GM13977 (cell line): ENCODE data around the gene SHQ1.

ENCODE experiments used
- DNase-seq: peaks from one replicate; pipeline ENCODE4 v3.0.0; 2012; ENCODE audit warnings: low spot score
- in situ Hi-C: fragments of 300-500 bp; cut with MboI; formaldehyde crosslinking; loops from one replicate; pipeline ENCODE4 v1.12.0; 2022; ENCODE audit warnings: low sequenced_read_pairs, low pct_unique_long_range_greater_than_20kb, mixed read lengths, inconsistent platforms; ENCODE audit not compliant: unreplicated experiment
- TF ChIP-seq, protein P1 (sequence below): IDR thresholded peaks from 2 replicates; pipeline ENCODE4 v1.5.1; 2012; ENCODE audit warnings: mild to moderate bottlenecking, control low read depth; ENCODE audit not compliant: insufficient read depth; ENCODE audit errors: extremely low read depth, missing control alignments

The SHQ1 gene

DNA sequence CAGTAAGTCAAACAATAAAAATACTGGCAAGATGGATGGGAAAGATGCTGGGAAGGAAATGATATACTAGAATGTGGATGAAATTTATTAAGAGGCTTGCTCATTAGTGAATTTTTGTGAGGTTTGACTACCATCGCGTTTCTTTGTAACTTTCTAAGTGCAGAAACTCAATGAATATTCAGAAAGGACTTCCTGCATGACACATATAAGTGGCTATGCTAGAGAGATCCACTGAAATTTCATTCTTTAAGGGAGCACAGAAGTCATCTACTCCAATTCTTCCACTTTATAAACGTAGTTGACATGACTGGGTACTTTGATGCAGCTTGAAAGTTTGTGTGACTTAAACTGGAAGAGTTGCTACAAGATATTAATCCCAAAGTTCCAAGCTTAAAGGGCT lies 88.0 kb downstream of the SHQ1 start:
- TF ChIP-seq, protein P1, sequence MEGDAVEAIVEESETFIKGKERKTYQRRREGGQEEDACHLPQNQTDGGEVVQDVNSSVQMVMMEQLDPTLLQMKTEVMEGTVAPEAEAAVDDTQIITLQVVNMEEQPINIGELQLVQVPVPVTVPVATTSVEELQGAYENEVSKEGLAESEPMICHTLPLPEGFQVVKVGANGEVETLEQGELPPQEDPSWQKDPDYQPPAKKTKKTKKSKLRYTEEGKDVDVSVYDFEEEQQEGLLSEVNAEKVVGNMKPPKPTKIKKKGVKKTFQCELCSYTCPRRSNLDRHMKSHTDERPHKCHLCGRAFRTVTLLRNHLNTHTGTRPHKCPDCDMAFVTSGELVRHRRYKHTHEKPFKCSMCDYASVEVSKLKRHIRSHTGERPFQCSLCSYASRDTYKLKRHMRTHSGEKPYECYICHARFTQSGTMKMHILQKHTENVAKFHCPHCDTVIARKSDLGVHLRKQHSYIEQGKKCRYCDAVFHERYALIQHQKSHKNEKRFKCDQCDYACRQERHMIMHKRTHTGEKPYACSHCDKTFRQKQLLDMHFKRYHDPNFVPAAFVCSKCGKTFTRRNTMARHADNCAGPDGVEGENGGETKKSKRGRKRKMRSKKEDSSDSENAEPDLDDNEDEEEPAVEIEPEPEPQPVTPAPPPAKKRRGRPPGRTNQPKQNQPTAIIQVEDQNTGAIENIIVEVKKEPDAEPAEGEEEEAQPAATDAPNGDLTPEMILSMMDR, result no peak
- no peak for DNase-seq
- in situ Hi-C loops, result no loop called here

DNA sequence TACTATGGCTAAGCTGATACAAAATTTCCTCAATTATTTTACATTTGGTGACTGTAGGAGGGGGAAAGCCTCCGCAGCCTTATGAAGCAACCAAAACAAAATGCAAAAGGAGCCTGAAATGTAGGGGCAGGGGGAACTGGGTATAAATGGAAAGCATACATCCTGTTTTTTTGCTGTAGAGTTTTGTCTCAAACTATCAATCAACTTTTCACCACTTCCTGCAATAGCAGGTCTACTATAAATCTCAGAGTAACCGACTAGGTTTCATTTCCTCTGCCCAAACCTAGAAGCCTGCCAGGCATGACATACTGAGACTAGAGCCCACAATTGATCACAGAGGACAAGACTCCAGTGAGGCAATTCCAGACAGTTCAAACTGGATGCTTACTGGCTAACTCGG lies 91.3 kb downstream of the SHQ1 start:
- in situ Hi-C loops, result no loop called here
- TF ChIP-seq, protein P1, result no peak
- peak; percentile 67 for DNase-seq

DNA sequence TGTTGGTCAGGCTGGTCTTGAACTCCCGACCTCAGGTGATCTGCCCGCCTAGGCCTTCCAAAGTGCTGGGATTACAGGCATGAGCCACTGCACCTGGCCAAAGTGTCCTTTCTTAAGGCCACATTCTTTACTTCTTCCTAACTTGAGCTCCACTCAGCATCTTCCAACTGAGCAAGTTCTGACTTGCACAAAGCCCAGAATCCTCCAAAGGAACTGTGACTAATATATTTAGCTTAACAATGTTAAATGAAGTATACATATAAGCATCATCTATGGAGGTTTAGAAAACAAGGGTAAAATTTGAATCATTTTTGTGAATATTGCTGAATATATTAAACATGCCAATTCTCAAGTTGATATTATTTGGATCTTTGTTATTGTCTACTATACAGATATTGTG lies 93.7 kb downstream of the SHQ1 start:
- in situ Hi-C loops, result no loop called here
- DNase-seq, result no peak
- TF ChIP-seq, protein P1, result no peak

DNA sequence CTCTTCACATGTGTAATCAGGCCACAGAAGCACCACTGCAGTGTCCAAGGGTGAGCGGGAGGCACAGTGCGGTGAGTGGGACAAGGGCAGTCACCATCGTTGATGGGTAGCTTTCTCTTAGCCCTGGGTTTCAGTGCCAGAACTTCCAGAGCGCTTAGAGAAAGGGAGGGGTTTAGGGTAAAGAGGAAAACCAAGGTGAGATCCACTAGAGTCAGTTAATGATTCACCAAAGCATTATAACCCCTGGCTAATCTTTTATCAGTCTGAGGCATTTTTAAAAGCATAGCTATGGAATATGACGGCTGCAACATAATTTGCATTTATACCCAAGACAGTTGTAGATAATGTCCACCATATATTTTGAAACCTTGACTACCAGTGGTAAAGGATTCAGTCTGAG lies 94.8 kb downstream of the SHQ1 start:
- TF ChIP-seq, protein P1, result no peak
- in situ Hi-C loops, result no loop called here
- no peak for DNase-seq

DNA sequence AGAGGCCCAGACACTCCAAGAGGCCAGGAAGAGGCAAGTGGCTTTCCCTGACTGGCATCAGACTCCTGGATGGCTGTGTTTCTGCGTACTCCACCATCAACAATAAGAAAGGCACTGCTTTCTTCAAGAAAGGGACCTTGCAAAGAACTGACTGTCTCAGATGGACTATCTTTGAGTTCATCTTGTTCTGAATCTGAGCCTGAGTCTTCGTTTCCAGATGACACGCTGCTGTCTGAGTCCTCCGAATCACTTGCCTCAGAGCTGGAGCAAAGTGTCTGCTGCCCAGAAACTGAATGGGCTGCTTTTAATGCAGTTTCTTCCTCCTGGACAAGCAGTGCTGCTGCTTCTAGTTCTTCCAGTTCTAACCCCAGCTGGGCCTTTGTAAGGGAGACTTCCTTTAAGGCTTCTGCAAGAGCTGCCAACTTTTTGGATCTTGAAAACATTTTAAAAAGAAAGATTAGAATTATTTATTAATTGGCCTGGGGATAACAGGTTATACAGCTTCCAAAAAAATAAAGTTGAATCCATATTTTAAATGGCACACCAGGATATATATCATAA lies 97.8 kb downstream of the SHQ1 start:
- in situ Hi-C loops, result no loop called here
- DNase-seq, result no peak
- TF ChIP-seq, protein P1, result no peak

DNA sequence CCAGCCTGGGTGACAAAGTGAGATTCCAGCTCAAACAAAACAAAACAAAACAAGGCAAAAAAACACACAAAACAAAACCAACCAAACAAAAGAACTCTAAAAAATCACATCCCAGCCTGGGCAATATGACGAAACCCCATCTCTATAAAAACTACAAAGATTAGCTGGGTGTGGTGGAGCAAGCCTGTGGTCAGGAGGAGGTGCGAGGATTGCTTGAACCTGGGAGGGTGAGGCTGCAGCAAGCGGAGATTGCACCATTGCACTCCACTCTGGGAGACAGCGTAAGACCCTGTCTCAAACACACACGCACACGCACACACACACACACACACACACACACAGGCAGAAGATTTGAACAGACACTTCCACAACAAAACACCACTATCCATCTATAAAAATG lies 99.6 kb downstream of the SHQ1 start:
- TF ChIP-seq, protein P1, result no peak
- in situ Hi-C loops, result no loop called here
- no peak for DNase-seq
